Measurements from ENCODE around the gene ENC1. TPM values are rescaled to one million over a fixed set of nuclear protein-coding genes. Genes with fewer than 3 reads are reported as not detected.
A peak's percentile ranks its signal among the peaks of the same experiment; 100 is the strongest.

Gene ENC1
- total and polyA plus RNA-seq, 7 experiments from 2014 or later: 0.77 to 18.1 (median 1.6) TPM

- Histone ChIP-seq H3K4me1 (ENCODE audit: control insufficient read depth in 2 of 2, insufficient read depth in 2 of 2, low read length in 2 of 2) (no peaks in the 10 kb centered on the region), H3K36me3 (ENCODE audit: control insufficient read depth in 2 of 3, insufficient read depth in 3 of 3, low read length in 3 of 3) (no peaks in the 10 kb centered on the region), H3K27me3 (ENCODE audit: control insufficient read depth in 2 of 2, insufficient read depth in 2 of 2, low read length in 2 of 2) (no peaks in the 10 kb centered on the region), H3K4me3 (ENCODE audit: low read length) (no peak overlapping the region), H3K27ac (ENCODE audit: low read depth, low read length) (no peak overlapping the region), H3K9me3 (ENCODE audit: control insufficient read depth in 2 of 3, low read length in 3 of 3) (no peaks in the 10 kb centered on the region)
- Mint-ChIP-seq H3K9me3 (peaks cover 0 to 2% (median 0%) of the 10 kb centered on the region in 11 donors), H3K36me3 (no peaks in the 10 kb centered on the region), H3K4me3 (no peak overlapping the region), H3K4me1 (peaks cover 0 to 31% (median 3%) of the 10 kb centered on the region in 7 donors), H3K27me3 (peaks cover 8 to 52% (median 13%) of the 10 kb centered on the region in 5 donors), H3K27ac (no peak overlapping the region)
- ATAC-seq (no peak), DNase-seq (no peak)
- ChIA-PET POLR2A (no interaction called here), CTCF (no interaction called here)
- intact Hi-C loops (cut with micrococcal nuclease): no loop called here
Observed at GRCh38 chr5:74586856-74587255, 53.7 kb downstream of the ENC1 start.

GRCh38 chr5:74582853-74583252, 57.7 kb downstream of the ENC1 start:
- no peak overlapping the region for H3K4me3 Mint-ChIP-seq

GRCh38 chr5:74581988-74582365, 58.6 kb downstream of the ENC1 start:
- CTCF ChIA-PET: interaction anchor here (0.6 kb wide), 1 partner anchor 64 kb away, joined by 3 read pairs; no protein-coding TSS in a partner anchor
- no peak for DNase-seq

More at GRCh38 chr5:74582853-74583252, 57.7 kb downstream of the ENC1 start:
- intact Hi-C loops (cut with micrococcal nuclease): no loop called here
- CTCF ChIA-PET: no interaction called here
- no peak for ATAC-seq
- Histone ChIP-seq H3K9me3 (ENCODE audit: control insufficient read depth in 2 of 3, low read length in 3 of 3) (no peaks in the 10 kb centered on the region), H3K4me3 (ENCODE audit: low read length) (no peak overlapping the region), H3K36me3 (ENCODE audit: control insufficient read depth in 2 of 3, insufficient read depth in 3 of 3, low read length in 3 of 3) (no peaks in the 10 kb centered on the region), H3K4me1 (ENCODE audit: control insufficient read depth in 2 of 2, insufficient read depth in 2 of 2, low read length in 2 of 2) (peaks cover 11 to 12% of the 10 kb centered on the region in 2 donors), H3K27ac (ENCODE audit: low read depth, low read length) (no peak overlapping the region), H3K27me3 (ENCODE audit: control insufficient read depth in 2 of 2, insufficient read depth in 2 of 2, low read length in 2 of 2) (no peaks in the 10 kb centered on the region)
- peak overlapping the region in 4 of 9 donors; percentile 16 to 77 (median 39) for H3K27ac Mint-ChIP-seq
- peaks cover 0 to 2% (median 0%) of the 10 kb centered on the region in 5 donors for H3K36me3 Mint-ChIP-seq
- no peaks in the 10 kb centered on the region for H3K9me3 Mint-ChIP-seq
- H3K4me1 Mint-ChIP-seq: peaks cover 1 to 50% (median 15%) of the 10 kb centered on the region in 7 donors
- peaks cover 0 to 37% (median under 1%) of the 10 kb centered on the region in 5 donors for H3K27me3 Mint-ChIP-seq
- POLR2A ChIA-PET: no interaction called here
- no peak for DNase-seq

GRCh38 chr5:74580729-74581109, 59.8 kb downstream of the ENC1 start:
- H3K4me1 ChIP-seq (ENCODE audit: control insufficient read depth in 2 of 2, insufficient read depth in 2 of 2, low read length in 2 of 2): peaks cover 21 to 22% of the 10 kb centered on the region in 2 donors
- ChIA-PET POLR2A (no interaction called here), CTCF (no interaction called here)
- Mint-ChIP-seq H3K27ac (peak overlapping the region in 1 of 9 donors; percentile 80), H3K4me1 (peaks cover 8 to 63% (median 30%) of the 10 kb centered on the region in 7 donors), H3K27me3 (peaks cover 0 to 29% (median 0%) of the 10 kb centered on the region in 5 donors), H3K9me3 (peaks cover 0 to 1% (median 0%) of the 10 kb centered on the region in 11 donors), H3K36me3 (peaks cover 0 to 7% (median 0%) of the 10 kb centered on the region in 5 donors), H3K4me3 (no peak overlapping the region)
- H3K27ac ChIP-seq (ENCODE audit: low read depth, low read length): no peak overlapping the region
- H3K4me3 ChIP-seq (ENCODE audit: low read length): no peak overlapping the region
- intact Hi-C loops (cut with micrococcal nuclease): no loop called here
- no peak for ATAC-seq
- no peak for DNase-seq
- no peaks in the 10 kb centered on the region for H3K27me3 ChIP-seq (ENCODE audit: control insufficient read depth in 2 of 2, insufficient read depth in 2 of 2, low read length in 2 of 2)
- H3K9me3 ChIP-seq (ENCODE audit: control insufficient read depth in 2 of 3, low read length in 3 of 3): no peaks in the 10 kb centered on the region
- no peaks in the 10 kb centered on the region for H3K36me3 ChIP-seq (ENCODE audit: control insufficient read depth in 2 of 3, insufficient read depth in 3 of 3, low read length in 3 of 3)

More at GRCh38 chr5:74581988-74582365, 58.6 kb downstream of the ENC1 start:
- Mint-ChIP-seq H3K9me3 (peaks cover 0 to 1% (median 0%) of the 10 kb centered on the region in 11 donors), H3K4me3 (no peak overlapping the region), H3K4me1 (peaks cover 6 to 55% (median 20%) of the 10 kb centered on the region in 7 donors), H3K36me3 (peaks cover 0 to 6% (median 0%) of the 10 kb centered on the region in 5 donors), H3K27me3 (peaks cover 0 to 37% (median 0%) of the 10 kb centered on the region in 5 donors), H3K27ac (peak overlapping the region in 1 of 9 donors; percentile 46)
- Histone ChIP-seq H3K4me1 (ENCODE audit: control insufficient read depth in 2 of 2, insufficient read depth in 2 of 2, low read length in 2 of 2) (peaks cover 20 to 21% of the 10 kb centered on the region in 2 donors), H3K27me3 (ENCODE audit: control insufficient read depth in 2 of 2, insufficient read depth in 2 of 2, low read length in 2 of 2) (no peaks in the 10 kb centered on the region), H3K36me3 (ENCODE audit: control insufficient read depth in 2 of 3, insufficient read depth in 3 of 3, low read length in 3 of 3) (no peaks in the 10 kb centered on the region), H3K9me3 (ENCODE audit: control insufficient read depth in 2 of 3, low read length in 3 of 3) (no peaks in the 10 kb centered on the region), H3K27ac (ENCODE audit: low read depth, low read length) (no peak overlapping the region), H3K4me3 (ENCODE audit: low read length) (no peak overlapping the region)
- intact Hi-C loops (cut with micrococcal nuclease): no loop called here
- ATAC-seq: no peak
- POLR2A ChIA-PET: no interaction called here

GRCh38 chr5:74579215-74579614, 61.3 kb downstream of the ENC1 start:
- peaks cover 0 to 7% (median 0%) of the 10 kb centered on the region in 5 donors for H3K36me3 Mint-ChIP-seq
- Histone ChIP-seq H3K4me1 (ENCODE audit: control insufficient read depth in 2 of 2, insufficient read depth in 2 of 2, low read length in 2 of 2) (peaks cover 21 to 22% of the 10 kb centered on the region in 2 donors), H3K27ac (ENCODE audit: low read depth, low read length) (no peak overlapping the region), H3K36me3 (ENCODE audit: control insufficient read depth in 2 of 3, insufficient read depth in 3 of 3, low read length in 3 of 3) (no peaks in the 10 kb centered on the region), H3K4me3 (ENCODE audit: low read length) (peak overlapping the region; percentile 4), H3K27me3 (ENCODE audit: control insufficient read depth in 2 of 2, insufficient read depth in 2 of 2, low read length in 2 of 2) (no peaks in the 10 kb centered on the region), H3K9me3 (ENCODE audit: control insufficient read depth in 2 of 3, low read length in 3 of 3) (no peaks in the 10 kb centered on the region)
- ATAC-seq: peak; percentile 80
- H3K9me3 Mint-ChIP-seq: peaks cover 0 to 1% (median 0%) of the 10 kb centered on the region in 11 donors
- intact Hi-C loops (cut with micrococcal nuclease): loop anchor here (2.0 to 5.0 kb wide), 4 partner anchors 62 to 1012 kb away; partner anchors contain the start of genes ANKRA2 (in 1 of the 2), ENC1 (in 1 of the 2), GFM2 (in 1 of the 2) and NSA2 (in 1 of the 2)
- ChIA-PET CTCF (no interaction called here), POLR2A (no interaction called here)
- peak in 8 of 9 donors; percentile 24 to 80 (median 51) for DNase-seq
- H3K4me3 Mint-ChIP-seq: peak overlapping the region; percentile 33 to 74 (median 64)
- peaks cover 10 to 59% (median 30%) of the 10 kb centered on the region in 7 donors for H3K4me1 Mint-ChIP-seq
- peaks cover 0 to 18% (median 0%) of the 10 kb centered on the region in 5 donors for H3K27me3 Mint-ChIP-seq
- H3K27ac Mint-ChIP-seq: peak overlapping the region; percentile 22 to 92 (median 80)

DNA sequence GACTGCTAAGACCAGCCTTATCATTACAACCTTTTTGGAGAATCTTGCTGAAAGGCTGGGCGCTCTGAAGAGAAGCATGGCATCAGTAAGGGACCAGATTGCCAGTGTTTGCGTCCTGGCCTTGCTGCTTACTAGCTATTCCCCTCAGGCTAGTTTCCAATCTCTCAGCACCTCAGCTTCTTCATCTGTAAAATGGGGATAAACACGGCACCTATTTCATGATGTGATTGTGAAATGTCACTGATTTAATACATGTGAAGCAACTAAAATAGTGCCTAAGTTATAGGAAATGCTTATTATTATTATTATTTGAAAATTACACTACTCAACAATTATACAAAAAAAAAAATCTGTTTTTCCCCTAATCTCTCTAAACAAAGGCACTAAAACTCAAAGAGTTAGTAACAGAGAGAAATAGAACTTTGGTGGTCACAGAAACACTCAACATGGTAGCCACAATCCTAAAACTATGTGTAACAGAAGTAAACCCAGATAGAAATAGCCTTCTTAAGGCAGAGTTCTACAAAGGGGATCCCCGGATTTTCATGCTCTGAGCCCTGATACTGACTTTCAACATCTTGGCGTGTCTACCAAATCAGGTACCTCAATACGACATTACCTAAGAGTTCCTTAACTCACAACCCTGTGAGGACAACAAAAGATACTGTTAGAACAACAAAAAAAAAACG, 62.0 kb downstream of the ENC1 start:
- no peak for DNase-seq
- Mint-ChIP-seq H3K27me3 (peaks cover 0 to 14% (median 0%) of the 10 kb centered on the region in 5 donors), H3K27ac (peak overlapping the region; percentile 22 to 92 (median 80))

More for the DNA sequence above, 62.0 kb downstream of the ENC1 start:
- POLR2A ChIA-PET: no interaction called here
- H3K27me3 ChIP-seq (ENCODE audit: control insufficient read depth in 2 of 2, insufficient read depth in 2 of 2, low read length in 2 of 2): no peaks in the 10 kb centered on the region
- peak; percentile 18 for ATAC-seq
- H3K4me3 Mint-ChIP-seq: peak overlapping the region in 9 of 10 donors; percentile 33 to 74 (median 66)
- peak overlapping the region; percentile 4 for H3K4me3 ChIP-seq (ENCODE audit: low read length)
- H3K36me3 ChIP-seq (ENCODE audit: control insufficient read depth in 2 of 3, insufficient read depth in 3 of 3, low read length in 3 of 3): no peaks in the 10 kb centered on the region
- peaks cover 21 to 22% of the 10 kb centered on the region in 2 donors for H3K4me1 ChIP-seq (ENCODE audit: control insufficient read depth in 2 of 2, insufficient read depth in 2 of 2, low read length in 2 of 2)
- H3K36me3 Mint-ChIP-seq: peaks cover 0 to 7% (median 0%) of the 10 kb centered on the region in 5 donors
- peaks cover 10 to 59% (median 30%) of the 10 kb centered on the region in 7 donors for H3K4me1 Mint-ChIP-seq
- intact Hi-C loops (cut with micrococcal nuclease): loop anchor here (2.0 to 5.0 kb wide), 4 partner anchors 62 to 1011 kb away; partner anchors contain the start of genes ANKRA2 (in 1 of the 2), ENC1 (in 1 of the 2), GFM2 (in 1 of the 2) and NSA2 (in 1 of the 2)
- H3K9me3 Mint-ChIP-seq: peaks cover 0 to 1% (median 0%) of the 10 kb centered on the region in 11 donors
- no peak overlapping the region for H3K27ac ChIP-seq (ENCODE audit: low read depth, low read length)
- no peaks in the 10 kb centered on the region for H3K9me3 ChIP-seq (ENCODE audit: control insufficient read depth in 2 of 3, low read length in 3 of 3)
- CTCF ChIA-PET: interaction anchor here (0.8 kb wide), 1 partner anchor 250 kb away, joined by 3 read pairs; no protein-coding TSS in a partner anchor

Data from naive thymus-derived CD4-positive, alpha-beta T cell (primary cell).